SK-N-SH (cell line): ENCODE results near the gene DDX28. TPM values are rescaled to one million over a fixed set of nuclear protein-coding genes. Genes with fewer than 3 reads are reported as not detected.
"Not testable (repeated sequence)": the region's sequence is repeated elsewhere in the genome, so short reads cannot be mapped to it uniquely, and the experiment has no call there.

Experiments
- CTCF ChIA-PET: fragments of 300-600, 350-600 bp; formaldehyde crosslinking; extraction: SDS; loops from one replicate; lab custom pipeline; 2021; lab: Yijun Ruan, JAX
- POLR2A ChIA-PET: fragments of 350-600 bp; sonication (Branson Sonifier 250); formaldehyde crosslinking; extraction: SDS; loops from one replicate; lab custom pipeline; 2020; ENCODE audit warnings: antibody characterized with exemption, inconsistent platforms; lab: Yijun Ruan, JAX
- DNase-seq: peaks from one replicate; pipeline ENCODE4 v3.0.0; 2012
- H2AFZ ChIP-seq: fragments of 200-600 bp; sonication (generic); 2 replicates; pipeline ENCODE4 v1.8.1; 2016; ENCODE audit warnings: antibody characterized with exemption, mild to moderate bottlenecking, low read depth
- H3F3A ChIP-seq: fragments of 200-600 bp; sonication (generic); replicated peaks from 2 replicates; pipeline ENCODE3; 2016; ENCODE audit warnings: antibody characterized with exemption, mild to moderate bottlenecking; ENCODE audit not compliant: insufficient read depth
- H3K27ac ChIP-seq, 2 experiments: fragments of 200-500 bp in 1 of 2; fragments of 200-600 bp in 1 of 2; sonication (Bioruptor generic) in 1 of 2; sonication (generic), shearing (Covaris generic) in 1 of 2; 2 replicates each; pipeline versions ENCODE4 v1.5.1 to v1.6.1; 2014 to 2016; ENCODE audit warnings: low read depth in 2 of 2, inconsistent platforms in 1 of 2, low read length in 1 of 2, mild to moderate bottlenecking in 1 of 2, mixed read lengths in 1 of 2
- H3K27me3 ChIP-seq: fragments of 200-600 bp; sonication (generic), shearing (Covaris generic); 2 replicates; pipeline ENCODE4 v1.6.1; 2016; ENCODE audit warnings: mixed run types; ENCODE audit not compliant: insufficient read depth
- H3K36me3 ChIP-seq, 2 experiments: fragments of 200-500 bp in 1 of 2; fragments of 200-600 bp in 1 of 2; sonication (Bioruptor generic) in 1 of 2; sonication (generic) in 1 of 2; replicated peaks in 1 of 2; 2 replicates each; pipeline versions ENCODE3 to v1.5.1; 2014 to 2016; ENCODE audit warnings: low read length in 1 of 2, mild to moderate bottlenecking in 1 of 2; ENCODE audit not compliant: insufficient read depth in 2 of 2, control insufficient read depth in 1 of 2
- H3K4me1 ChIP-seq, 2 experiments: fragments of 200-500 bp in 1 of 2; fragments of 200-600 bp in 1 of 2; sonication (Bioruptor generic) in 1 of 2; sonication (generic), shearing (Covaris generic) in 1 of 2; 2 replicates each; pipeline versions ENCODE4 v1.5.1 to v1.6.1; 2014 to 2016; ENCODE audit warnings: low read depth in 1 of 2, low read length in 1 of 2, mixed run types in 1 of 2; ENCODE audit not compliant: insufficient read depth in 2 of 2, control insufficient read depth in 1 of 2
- H3K4me2 ChIP-seq: fragments of 200-600 bp; sonication (generic), shearing (Covaris generic); 2 replicates; pipeline ENCODE4 v1.6.1; 2017; ENCODE audit warnings: mixed run types
- H3K4me3 ChIP-seq, 2 experiments: fragments of 200-500 bp in 1 of 2; fragments of 200-600 bp in 1 of 2; sonication (Bioruptor generic) in 1 of 2; sonication (generic), shearing (Covaris generic) in 1 of 2; 2 replicates each; pipeline versions ENCODE4 v1.5.1 to v1.8.1; 2014 to 2016; ENCODE audit warnings: low read depth in 2 of 2, inconsistent platforms in 1 of 2, low read length in 1 of 2, mild to moderate bottlenecking in 1 of 2, mixed read lengths in 1 of 2, moderate library complexity in 1 of 2
- H3K79me2 ChIP-seq: fragments of 200-600 bp; sonication (generic); 2 replicates; pipeline ENCODE4 v1.8.1; 2017; ENCODE audit warnings: mild to moderate bottlenecking; ENCODE audit not compliant: insufficient read depth
- H3K9ac ChIP-seq: fragments of 200-600 bp; sonication (generic); 2 replicates; pipeline ENCODE4 v1.6.1; 2017; ENCODE audit warnings: mixed run types
- H3K9me2 ChIP-seq: fragments of 200-600 bp; sonication (generic); 2 replicates; pipeline ENCODE4 v1.6.1; 2017; ENCODE audit warnings: mixed run types
- H3K9me3 ChIP-seq: fragments of 200-600 bp; sonication (generic); 2 replicates; pipeline ENCODE4 v1.6.1; 2017; ENCODE audit warnings: mixed run types, mild to moderate bottlenecking, moderate library complexity
- H4K20me1 ChIP-seq: fragments of 200-600 bp; sonication (generic); 2 replicates; pipeline ENCODE4 v1.6.1; 2017; ENCODE audit warnings: mild to moderate bottlenecking, mixed run types; ENCODE audit not compliant: insufficient read depth
- ELF1 ChIP-seq: IDR thresholded peaks from 2 replicates; pipeline ENCODE4 v1.4.0; 2012
- EZH2phosphoT487 ChIP-seq: fragments of 200-600 bp; sonication (generic); IDR thresholded peaks from 2 replicates; pipeline ENCODE4 v1.6.1; 2017; ENCODE audit warnings: low read depth, mixed run types, mild to moderate bottlenecking, antibody characterized with exemption, moderate library complexity, borderline replicate concordance
- GATA2 ChIP-seq: sonication (generic); formaldehyde crosslinking; IDR thresholded peaks from 2 replicates; pipeline ENCODE4 v1.5.0; 2020; ENCODE audit warnings: mild to moderate bottlenecking, missing genetic modification reagents
- MXI1 ChIP-seq: IDR thresholded peaks from 2 replicates; pipeline ENCODE4 v1.6.1; 2012; ENCODE audit warnings: mild to moderate bottlenecking, low read depth, low read length, improper control_type of control experiment
- RCOR1 ChIP-seq: fragments of 150-350 bp; IDR thresholded peaks from 2 replicates; pipeline ENCODE4 v1.6.1; 2017; ENCODE audit warnings: antibody characterized with exemption, low read length
- TCF12 ChIP-seq: IDR thresholded peaks from 2 replicates; pipeline ENCODE4 v1.4.0; 2012
- YY1 ChIP-seq: IDR thresholded peaks from 2 replicates; pipeline ENCODE4 v1.4.0; 2012; ENCODE audit warnings: low read depth, mild to moderate bottlenecking
- WGBS: methylation state at CpG from one replicate; pipeline ENCODE4 v1.1.6; 2017; ENCODE audit warnings: low lambda C conversion rate; 5-methylcytosine and 5-hydroxymethylcytosine counted together
- polyA plus RNA-seq, 3 experiments: library from polyadenylated mRNA; depleted of rRNA; stranded (reverse); fragments of >200 nt; gene quantifications; 2 replicates each; pipeline ENCODE4 v1.2.3, GENCODE V29; 2012
- TF ChIP-seq, protein P1 (sequence below): IDR thresholded peaks from 2 replicates; pipeline ENCODE4 v1.4.0; 2012; ENCODE audit warnings: low read depth, borderline replicate concordance
- TF ChIP-seq, protein P2 (sequence below): fragments of 200-600 bp; sonication (generic); IDR thresholded peaks from 2 replicates; pipeline ENCODE4 v1.6.1; 2017; ENCODE audit warnings: antibody characterized with exemption, mild to moderate bottlenecking, moderate library complexity

DDX28 gene
- polyA plus RNA-seq, 1 of the 3 experiments (the other 2 are of a cell fraction): 10.8 TPM

DNA sequence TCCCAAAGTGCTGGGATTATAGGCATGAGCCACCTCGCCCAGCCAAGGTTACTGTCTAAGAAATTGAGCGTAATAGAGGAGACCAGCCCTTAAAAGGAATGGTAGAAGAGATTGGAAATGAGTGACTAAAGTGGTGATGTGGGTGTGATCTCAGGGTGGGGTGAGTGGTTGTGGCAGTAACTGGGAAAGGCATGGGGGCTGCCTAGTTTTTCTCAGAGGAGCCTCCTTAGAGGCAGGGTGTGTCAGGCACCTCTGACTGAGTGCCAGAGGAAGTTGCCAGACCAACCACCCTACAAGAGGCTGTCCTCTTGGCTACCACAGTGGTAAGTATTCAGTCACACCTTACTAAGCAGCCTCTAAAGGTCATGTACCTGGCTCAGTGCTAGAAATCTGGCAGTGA lies 8.9 kb upstream of the DDX28 start:
- ChIA-PET CTCF (interaction anchor here (2.1 kb wide), 1 partner anchor 9 kb away, joined by 7 read pairs; no protein-coding TSS in a partner anchor), POLR2A (interaction anchor here (0.6 kb wide), 1 partner anchor 42 kb away, joined by 3 read pairs; no protein-coding TSS in a partner anchor)
- H3K27ac ChIP-seq: no peak overlapping the region
- no peaks in the 10 kb centered on the region for H3K9me2 ChIP-seq
- no peak for DNase-seq
- H4K20me1 ChIP-seq: no peaks in the 10 kb centered on the region
- no peaks in the 10 kb centered on the region for H3K9me3 ChIP-seq
- no peak overlapping the region for H3K4me2 ChIP-seq
- no peak overlapping the region for H3K4me3 ChIP-seq
- 91% methylated on average over 2 of the region's 2 CpGs for WGBS
- peaks cover 0 to 3% of the 10 kb centered on the region in 2 experiments for H3K36me3 ChIP-seq
- peaks cover 3% of the 10 kb centered on the region for H3F3A ChIP-seq
- H3K9ac ChIP-seq: no peak overlapping the region
- H3K27me3 ChIP-seq: no peaks in the 10 kb centered on the region
- TF ChIP-seq EZH2phosphoT487 (no peak), YY1 (no peak), GATA2 (CRISPR knock-in tag) (no peak), RCOR1 (no peak), MXI1 (no peak), TCF12 (no peak)
- TF ChIP-seq, protein P1, sequence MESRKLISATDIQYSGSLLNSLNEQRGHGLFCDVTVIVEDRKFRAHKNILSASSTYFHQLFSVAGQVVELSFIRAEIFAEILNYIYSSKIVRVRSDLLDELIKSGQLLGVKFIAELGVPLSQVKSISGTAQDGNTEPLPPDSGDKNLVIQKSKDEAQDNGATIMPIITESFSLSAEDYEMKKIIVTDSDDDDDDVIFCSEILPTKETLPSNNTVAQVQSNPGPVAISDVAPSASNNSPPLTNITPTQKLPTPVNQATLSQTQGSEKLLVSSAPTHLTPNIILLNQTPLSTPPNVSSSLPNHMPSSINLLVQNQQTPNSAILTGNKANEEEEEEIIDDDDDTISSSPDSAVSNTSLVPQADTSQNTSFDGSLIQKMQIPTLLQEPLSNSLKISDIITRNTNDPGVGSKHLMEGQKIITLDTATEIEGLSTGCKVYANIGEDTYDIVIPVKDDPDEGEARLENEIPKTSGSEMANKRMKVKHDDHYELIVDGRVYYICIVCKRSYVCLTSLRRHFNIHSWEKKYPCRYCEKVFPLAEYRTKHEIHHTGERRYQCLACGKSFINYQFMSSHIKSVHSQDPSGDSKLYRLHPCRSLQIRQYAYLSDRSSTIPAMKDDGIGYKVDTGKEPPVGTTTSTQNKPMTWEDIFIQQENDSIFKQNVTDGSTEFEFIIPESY: no peak
- no peak overlapping the region for H2AFZ ChIP-seq
- peaks cover 3% of the 10 kb centered on the region; the same call in 1 of the 2 replicates for H3K79me2 ChIP-seq
- no peaks in the 10 kb centered on the region for H3K4me1 ChIP-seq

DNA sequence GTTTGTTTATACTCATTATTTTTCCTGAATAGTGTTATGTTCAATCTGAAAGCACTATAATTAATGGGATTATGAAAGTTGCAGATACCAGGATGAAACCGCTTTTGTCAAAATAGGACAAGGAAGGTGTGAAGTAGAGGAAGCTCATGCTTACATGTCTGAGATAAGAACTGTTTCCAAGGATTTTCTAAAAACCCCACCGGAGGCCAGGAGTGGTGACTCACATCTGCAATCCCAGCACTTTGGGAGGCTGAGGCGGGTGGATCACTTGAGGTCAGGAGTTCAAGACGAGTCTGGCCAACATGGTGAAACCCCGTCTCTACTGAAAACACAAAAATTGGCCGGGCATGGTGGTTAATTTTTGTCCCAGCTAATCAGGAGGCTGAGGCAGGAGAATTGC lies 7.1 kb upstream of the DDX28 start:
- POLR2A ChIA-PET: not testable (repeated sequence)
- CTCF ChIA-PET: interaction anchor here (0.7 to 4.1 kb wide), 4 partner anchors 10 to 214 kb away, joined by 3 to 29 read pairs (median 4); partner anchors contain the start of gene NFATC3

DNA sequence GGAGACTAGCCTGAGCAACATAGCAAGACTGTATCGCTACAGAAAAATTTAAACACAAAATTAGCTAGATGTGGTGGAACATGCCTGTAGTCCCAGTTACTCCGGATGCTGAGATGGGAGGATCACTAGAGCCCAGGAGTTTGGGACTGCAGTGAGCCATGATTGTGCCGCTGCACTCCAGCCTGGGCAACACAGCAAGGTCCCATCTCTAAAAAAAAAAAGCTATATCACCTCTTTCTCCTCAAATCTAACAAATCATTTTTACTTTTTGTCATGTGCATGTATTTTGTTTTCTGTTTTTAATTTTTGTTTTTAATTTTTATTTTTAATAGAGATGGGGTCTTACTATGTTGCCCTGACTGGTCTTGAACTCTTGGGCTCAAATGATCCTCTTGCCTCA lies 6.0 kb upstream of the DDX28 start:
- Histone ChIP-seq H3K4me3 (no peak overlapping the region), H3K36me3 (peaks cover 0 to 16% of the 10 kb centered on the region in 2 experiments), H3K9me3 (no peaks in the 10 kb centered on the region), H3K79me2 (peaks cover 21% of the 10 kb centered on the region), H3K27me3 (no peaks in the 10 kb centered on the region), H4K20me1 (no peaks in the 10 kb centered on the region), H3F3A (peaks cover 3% of the 10 kb centered on the region), H3K4me2 (no peak overlapping the region), H3K27ac (no peak overlapping the region), H3K4me1 (no peaks in the 10 kb centered on the region; a peak in 1 of 4 replicates), H2AFZ (no peak overlapping the region), H3K9ac (no peak overlapping the region), H3K9me2 (no peaks in the 10 kb centered on the region)
- TF ChIP-seq, protein P2, sequence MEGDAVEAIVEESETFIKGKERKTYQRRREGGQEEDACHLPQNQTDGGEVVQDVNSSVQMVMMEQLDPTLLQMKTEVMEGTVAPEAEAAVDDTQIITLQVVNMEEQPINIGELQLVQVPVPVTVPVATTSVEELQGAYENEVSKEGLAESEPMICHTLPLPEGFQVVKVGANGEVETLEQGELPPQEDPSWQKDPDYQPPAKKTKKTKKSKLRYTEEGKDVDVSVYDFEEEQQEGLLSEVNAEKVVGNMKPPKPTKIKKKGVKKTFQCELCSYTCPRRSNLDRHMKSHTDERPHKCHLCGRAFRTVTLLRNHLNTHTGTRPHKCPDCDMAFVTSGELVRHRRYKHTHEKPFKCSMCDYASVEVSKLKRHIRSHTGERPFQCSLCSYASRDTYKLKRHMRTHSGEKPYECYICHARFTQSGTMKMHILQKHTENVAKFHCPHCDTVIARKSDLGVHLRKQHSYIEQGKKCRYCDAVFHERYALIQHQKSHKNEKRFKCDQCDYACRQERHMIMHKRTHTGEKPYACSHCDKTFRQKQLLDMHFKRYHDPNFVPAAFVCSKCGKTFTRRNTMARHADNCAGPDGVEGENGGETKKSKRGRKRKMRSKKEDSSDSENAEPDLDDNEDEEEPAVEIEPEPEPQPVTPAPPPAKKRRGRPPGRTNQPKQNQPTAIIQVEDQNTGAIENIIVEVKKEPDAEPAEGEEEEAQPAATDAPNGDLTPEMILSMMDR: no peak
- no peak for TF ChIP-seq ELF1
- POLR2A ChIA-PET: no interaction called here
- no peak for DNase-seq
- CTCF ChIA-PET: interaction anchor here (1.0 to 4.1 kb wide), 4 partner anchors 11 to 232 kb away, joined by 3 to 29 read pairs (median 4); partner anchors contain the start of gene NFATC3
- 97% methylated on average over 3 of the region's 3 CpGs for WGBS

More for the DNA sequence above, 7.1 kb upstream of the DDX28 start:
- not testable (repeated sequence) for H3K9me2 ChIP-seq, H3K79me2 ChIP-seq, H3K27me3 ChIP-seq, H4K20me1 ChIP-seq, H3F3A ChIP-seq, H3K9ac ChIP-seq, DNase-seq, H3K9me3 ChIP-seq, H3K4me2 ChIP-seq, H3K4me3 ChIP-seq, H3K4me1 ChIP-seq, H3K27ac ChIP-seq, H2AFZ ChIP-seq
- peaks cover 0 to 16% of the 10 kb centered on the region in 2 experiments for H3K36me3 ChIP-seq
- WGBS: 82% methylated on average over 6 of the region's 6 CpGs
